Endodermal cell (in vitro differentiated cells): ENCODE measurements around the gene YRDC. TPM values are rescaled to one million over a fixed set of nuclear protein-coding genes. Genes with fewer than 3 reads are reported as not detected.

Experiments
- DNase-seq: peaks from one replicate; pipeline ENCODE4 v3.0.0-alpha.2; 2017
- H3K27ac ChIP-seq: 2 replicates; pipeline ENCODE4 v1.5.1; 2013; ENCODE audit warnings: mild to moderate bottlenecking, low read depth, low read length, moderate library complexity
- H3K27me3 ChIP-seq: 2 replicates; pipeline ENCODE4 v1.6.1; 2013; ENCODE audit warnings: mild to moderate bottlenecking, low read length, moderate library complexity; ENCODE audit not compliant: insufficient read depth, control insufficient read depth, poor library complexity, severe bottlenecking
- H3K36me3 ChIP-seq: 2 replicates; pipeline ENCODE4 v1.7.0; 2013; ENCODE audit warnings: mild to moderate bottlenecking, low read length, moderate library complexity; ENCODE audit not compliant: control insufficient read depth, insufficient read depth
- H3K4me1 ChIP-seq: one replicate; pipeline ENCODE4 v1.7.0; 2013; ENCODE audit warnings: low read length; ENCODE audit not compliant: control insufficient read depth, insufficient read depth
- H3K4me3 ChIP-seq: 2 replicates; pipeline ENCODE4 v1.5.1; 2013; ENCODE audit warnings: mild to moderate bottlenecking, low read length, moderate library complexity
- H3K9ac ChIP-seq: 2 replicates; pipeline ENCODE4 v1.6.1; 2013; ENCODE audit warnings: mild to moderate bottlenecking, low read length, moderate library complexity; ENCODE audit not compliant: poor library complexity, severe bottlenecking; ENCODE audit errors: extremely low read depth
- H3K9me3 ChIP-seq: 2 replicates; pipeline ENCODE4 v1.6.1; 2013; ENCODE audit warnings: mild to moderate bottlenecking, low read length, moderate library complexity; ENCODE audit not compliant: control insufficient read depth
- H3K27ac Mint-ChIP-seq: 2 replicates; pipeline ENCODE4 v1.8.0; 2020; ENCODE audit warnings: mixed read lengths
- H3K27me3 Mint-ChIP-seq: 2 replicates; pipeline ENCODE4 v1.8.0; 2021; ENCODE audit warnings: mild to moderate bottlenecking, mixed read lengths; ENCODE audit not compliant: insufficient read depth
- H3K36me3 Mint-ChIP-seq: 2 replicates; pipeline ENCODE4 v1.8.0; 2020; ENCODE audit warnings: low read depth, mixed read lengths
- H3K4me1 Mint-ChIP-seq: 2 replicates; pipeline ENCODE4 v1.8.0; 2020; ENCODE audit warnings: mixed read lengths
- H3K4me3 Mint-ChIP-seq: 2 replicates; pipeline ENCODE4 v1.8.0; 2020; ENCODE audit warnings: mild to moderate bottlenecking, moderate library complexity, mixed read lengths
- H3K9me3 Mint-ChIP-seq: 2 replicates; pipeline ENCODE4 v1.8.0; 2020; ENCODE audit warnings: mild to moderate bottlenecking, mixed read lengths
- CTCF ChIP-seq: fragments of 200-600 bp; sonication (generic); conservative IDR thresholded peaks from 2 replicates; pipeline ENCODE4 v1.5.0; 2021; ENCODE audit warnings: antibody characterized with exemption, mild to moderate bottlenecking
- WGBS, 2 experiments: methylation state at CpG; one replicate each; pipeline versions ENCODE4 v1.1.5 to v1.1.7; 2013; ENCODE audit warnings: missing lambda C conversion rate in 2 of 2, mixed read lengths in 1 of 2; ENCODE audit not compliant: insufficient coverage in 1 of 2, insufficient read length in 1 of 2; 5-methylcytosine and 5-hydroxymethylcytosine counted together
- long read RNA-seq, 4 experiments: library from polyadenylated mRNA in 2 of 4; library from RNA in 1 of 4; library from capped mRNA in 1 of 4; stranded (forward) in 3 of 4; unstranded in 1 of 4; transcript quantifications; one replicate each; pipeline ENCODE4 v2.0.0, GENCODE V29; 2020 to 2021; ENCODE audit warnings: inconsistent platforms in 1 of 4
- polyA plus RNA-seq, 2 experiments: library from polyadenylated mRNA; stranded (reverse); fragments of 50-300 nt; gene quantifications; one replicate each; pipeline ENCODE4 v1.2.3, GENCODE V29; 2013
- total RNA-seq, 2 donors: library from RNA; stranded (reverse); fragmentation: NEBNext Ultra II Directional in 1 of 2; extraction: Animal tissue kit (Norgen Biotek cat#: 25700) in 1 of 2; gene quantifications; 2 replicates in 1 of 2; 3 replicates in 1 of 2; pipeline ENCODE4 v1.2.1, GENCODE V29; 2021

YRDC gene
- 10 to 100 TPM; 21.0 to 21.1 TPM for total RNA-seq
- polyA plus RNA-seq (2013, experiment 1 of 2): 18.1 TPM
- polyA plus RNA-seq (2013, experiment 2 of 2): 17.8 TPM
- long read RNA-seq, experiment 1, transcript YRDC-201 (5 exons, 1,826 nt): major isoform, 24 of 28 reads
- long read RNA-seq, experiment 1, partial matches to known transcripts: 3 of 28 reads
- long read RNA-seq, experiment 1, other reads (novel, unspliced or antisense): 1 of 28 reads
- long read RNA-seq, experiment 2, transcript YRDC-201 (5 exons, 1,826 nt): major isoform, 66 of 69 reads
- long read RNA-seq, experiment 2, partial matches to known transcripts: 3 of 69 reads
- long read RNA-seq, experiment 2, other reads (novel, unspliced or antisense): 0 of 69 reads
- long read RNA-seq, experiment 3, partial matches to known transcripts: 0 of 2 reads
- long read RNA-seq, experiment 3, other reads (novel, unspliced or antisense): 2 of 2 reads
- long read RNA-seq, experiment 4, partial matches to known transcripts: 1 of 3 reads
- long read RNA-seq, experiment 4, other reads (novel, unspliced or antisense): 1 of 3 reads

- Histone ChIP-seq H3K27me3 (no peaks in the 10 kb centered on the region), H3K27ac (peak within 1 kb of the TSS; percentile 68), H3K4me1 (peaks cover 5% of the 10 kb centered on the region), H3K9me3 (no peaks in the 10 kb centered on the region), H3K9ac (peak within 1 kb of the TSS; percentile 61), H3K36me3 (peaks cover 55% of the 10 kb centered on the region), H3K4me3 (peak within 1 kb of the TSS; percentile 90)
- TF ChIP-seq CTCF: no peak
- H3K27me3 Mint-ChIP-seq: no peaks in the 10 kb centered on the region
- H3K4me1 Mint-ChIP-seq: peaks cover 16% of the 10 kb centered on the region
- peak within 1 kb of the TSS; percentile 80 for H3K4me3 Mint-ChIP-seq
- 0% methylated on average over 34 to 95 of the region's 95 CpGs for WGBS, 2 experiments
- peak; percentile 97 for DNase-seq
- H3K9me3 Mint-ChIP-seq: no peaks in the 10 kb centered on the region
- peak within 1 kb of the TSS; percentile 91 for H3K27ac Mint-ChIP-seq
- peaks cover 46% of the 10 kb centered on the region for H3K36me3 Mint-ChIP-seq
Measured at GRCh38 chr1:37807555-37808368, at the start of gene YRDC, which contains the start of gene C1orf122. Gene YRDC, minus strand, starts transcription at chr1:37808208. Its CDS starts 28 bp downstream, at chr1:37808180. Gene C1orf122, plus strand, starts transcription at chr1:37807790. Its CDS starts 615 bp downstream, at chr1:37808405.

- Mint-ChIP-seq H3K4me3 (no peak overlapping the region), H3K4me1 (peaks cover 3% of the 10 kb centered on the region), H3K27ac (no peak overlapping the region), H3K9me3 (no peaks in the 10 kb centered on the region), H3K36me3 (peaks cover 23% of the 10 kb centered on the region), H3K27me3 (no peaks in the 10 kb centered on the region)
- H3K36me3 ChIP-seq: peaks cover 17% of the 10 kb centered on the region
- H3K9ac ChIP-seq: no peak overlapping the region
- no peaks in the 10 kb centered on the region for H3K4me1 ChIP-seq
- no peaks in the 10 kb centered on the region for H3K27me3 ChIP-seq
- H3K4me3 ChIP-seq: no peak overlapping the region
- TF ChIP-seq CTCF: no peak
- WGBS, 2 experiments: 82 to 93% methylated on average over 4 to 6 of the region's 6 CpGs
- no peak for DNase-seq
- no peaks in the 10 kb centered on the region for H3K9me3 ChIP-seq
- no peak overlapping the region for H3K27ac ChIP-seq
Measured at GRCh38 chr1:37854406-37854805, 46.4 kb upstream of the YRDC start.

- Histone ChIP-seq H3K9me3 (no peaks in the 10 kb centered on the region), H3K36me3 (peaks cover 17% of the 10 kb centered on the region), H3K27ac (no peak overlapping the region), H3K27me3 (no peaks in the 10 kb centered on the region), H3K4me3 (no peak overlapping the region), H3K9ac (no peak overlapping the region), H3K4me1 (no peaks in the 10 kb centered on the region)
- Mint-ChIP-seq H3K4me1 (no peaks in the 10 kb centered on the region), H3K9me3 (no peaks in the 10 kb centered on the region), H3K27me3 (no peaks in the 10 kb centered on the region), H3K27ac (no peak overlapping the region), H3K36me3 (peaks cover 25% of the 10 kb centered on the region), H3K4me3 (no peak overlapping the region)
- no peak for TF ChIP-seq CTCF
- no peak for DNase-seq
Measured at GRCh38 chr1:37853157-37853556, 45.1 kb upstream of the YRDC start.
